ENCODE measurements around the gene NANP. TPM values are rescaled to one million over a fixed set of nuclear protein-coding genes. Genes with fewer than 3 reads are reported as not detected.

The NANP gene
- total and polyA plus RNA-seq, 2 of the 13 experiments (the other 11 are each of a cell fraction or from before 2014, with no cell fraction given): 8.9 to 21.5 TPM

GRCh38 chr20:25624500-25624939 is 706 bp upstream of the NANP start (continued):
- TF ChIP-seq ZNF687 (CRISPR knock-in tag; IDR thresholded peaks at IDR 0.05): no peak; the same call in none of the 2 replicates
- no peak for TF ChIP-seq NCOR1 (IDR thresholded peaks at IDR 0.05; ENCODE audit: borderline replicate concordance, low read length)
- TF ChIP-seq PPARG (CRISPR knock-in tag; conservative IDR thresholded peaks at IDR 0.05): no peak
- TF ChIP-seq PHF8 (CRISPR knock-in tag; IDR thresholded peaks at IDR 0.05): no peak
- TF ChIP-seq ZNF841 (CRISPR knock-in tag; IDR thresholded peaks at IDR 0.05; ENCODE audit: borderline replicate concordance): 0 out of 2 replicates have a peak, but pooled peaks have one; percentile 18
- no peak for TF ChIP-seq KIAA2018 (CRISPR knock-in tag; IDR thresholded peaks at IDR 0.05; ENCODE audit: borderline replicate concordance)
- TF ChIP-seq ZBTB42 (CRISPR knock-in tag; IDR thresholded peaks at IDR 0.05): no peak
- TF ChIP-seq ZNF547 (CRISPR knock-in tag; IDR thresholded peaks at IDR 0.05): no peak; the same call in 1 of the 2 replicates
- TF ChIP-seq ZSCAN21 (CRISPR knock-in tag; IDR thresholded peaks at IDR 0.05; ENCODE audit: borderline replicate concordance): no peak; the same call in 1 of the 2 replicates
- TF ChIP-seq ZFP36L1 (CRISPR knock-in tag; IDR thresholded peaks at IDR 0.05): 0 out of 2 replicates have a peak, but pooled peaks have one; percentile 3
- TF ChIP-seq MED13 (CRISPR knock-in tag; IDR thresholded peaks at IDR 0.05): no peak
- TF ChIP-seq YY1 (IDR thresholded peaks at IDR 0.05; ENCODE audit: insufficient read depth, insufficient replicate concordance, low read depth, low read length): no peak
- no peak for TF ChIP-seq REPIN1 (CRISPR knock-in tag; IDR thresholded peaks at IDR 0.05; ENCODE audit: borderline replicate concordance, low read depth)
- peak; percentile 94; the same call in 1 of the 2 replicates for TF ChIP-seq ZNF431 (CRISPR knock-in tag; IDR thresholded peaks at IDR 0.05; ENCODE audit: borderline replicate concordance, low read depth)
- no peak for TF ChIP-seq THAP11 (CRISPR knock-in tag; IDR thresholded peaks at IDR 0.05)
- no peak for TF ChIP-seq RFXAP (CRISPR knock-in tag; IDR thresholded peaks at IDR 0.05; ENCODE audit: borderline replicate concordance)
- no peak for TF ChIP-seq BRCA1 (CRISPR knock-in tag; IDR thresholded peaks at IDR 0.05)
- TF ChIP-seq KDM2A (CRISPR knock-in tag; IDR thresholded peaks at IDR 0.05; ENCODE audit: borderline replicate concordance, low read depth): no peak
- no peak for TF ChIP-seq ZNF577 (CRISPR knock-in tag; IDR thresholded peaks at IDR 0.05; ENCODE audit: borderline replicate concordance, low read depth)

All from HepG2 (cell line).